CD4-positive, alpha-beta T cell treated with Interferon alpha-2 for 1 hour (primary cell): Measurements from ENCODE around the gene HDAC4.

ENCODE experiments used
- DNase-seq, 2 donors: peaks; one replicate each; pipeline ENCODE4 v3.0.0-alpha.2; 2020 to 2022

Gene HDAC4

DNA sequence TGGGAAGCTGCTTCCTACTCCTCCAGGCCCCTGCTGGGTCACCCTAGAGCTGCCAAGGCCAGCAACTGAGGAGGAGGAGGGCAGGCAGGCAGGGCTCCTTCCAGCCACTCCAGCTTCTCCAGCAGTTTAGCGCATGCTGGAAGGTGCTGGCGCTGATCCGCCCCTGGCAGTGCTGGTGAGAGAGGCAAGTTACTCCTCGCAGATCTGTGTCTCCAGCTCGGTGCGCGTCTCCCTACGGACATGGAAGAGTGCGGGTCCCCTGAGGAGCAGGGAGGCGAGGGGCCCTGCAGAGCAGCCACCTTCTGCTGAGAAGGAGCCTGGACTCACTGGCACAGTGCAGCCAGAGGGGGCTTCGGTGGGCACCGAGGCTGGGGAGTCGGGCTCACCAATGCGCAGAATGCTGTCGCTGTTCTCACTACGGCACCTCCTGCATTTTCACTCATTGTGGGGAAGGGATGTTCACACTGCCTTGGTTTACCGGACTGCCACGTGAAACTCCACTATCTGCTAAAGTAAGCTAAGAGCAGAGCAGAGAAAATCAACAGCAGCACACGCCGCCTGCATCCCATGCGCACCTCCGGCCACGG lies 206.0 kb downstream of the HDAC4 start:
- no peak for DNase-seq

GRCh38 chr2:239193925-239194677 lies 206.7 kb downstream of the HDAC4 start:
- no peak for DNase-seq

DNA sequence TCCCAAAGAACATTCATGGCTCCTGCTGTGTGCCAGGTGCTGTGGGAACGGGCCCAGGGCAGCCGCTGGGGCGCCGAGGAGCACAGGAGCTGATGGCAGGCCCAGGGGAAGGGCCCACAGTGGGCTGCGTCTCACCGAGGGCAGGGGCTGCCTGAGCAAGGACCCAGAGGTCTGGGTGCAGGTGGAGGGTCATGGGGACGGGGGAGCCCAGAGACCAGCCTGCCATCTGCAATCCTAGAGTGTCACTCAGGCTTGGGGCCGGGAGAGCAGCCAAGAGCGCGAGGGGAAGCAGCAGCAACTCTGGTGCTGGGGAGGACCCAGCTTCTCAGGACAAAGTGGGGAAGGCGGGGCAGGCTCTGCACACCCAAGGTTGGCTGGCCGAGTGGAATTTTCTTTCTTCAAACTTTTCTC lies 207.4 kb downstream of the HDAC4 start:
- no peak for DNase-seq

DNA sequence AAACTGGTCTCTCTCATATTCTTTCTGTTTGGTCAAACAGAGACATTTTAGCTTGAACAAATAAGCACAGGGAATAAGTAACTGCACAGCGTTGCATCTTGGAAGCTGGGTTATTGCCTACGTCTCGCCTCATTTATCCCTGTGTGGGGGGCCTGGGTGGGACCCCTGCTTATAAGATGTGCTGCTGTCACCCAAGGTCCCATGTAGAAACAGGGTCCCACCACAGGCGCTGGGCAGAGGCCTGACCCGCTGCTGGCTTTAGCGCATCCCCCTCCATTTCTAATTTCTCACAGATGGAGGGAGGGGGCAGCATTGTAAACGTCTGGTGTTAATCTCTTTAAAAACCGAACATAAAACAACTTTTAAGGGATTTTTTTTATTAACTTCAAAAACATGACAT lies 207.8 kb downstream of the HDAC4 start:
- no peak for DNase-seq

GRCh38 chr2:239192456-239192855 lies 208.4 kb downstream of the HDAC4 start:
- DNase-seq = no peak

DNA sequence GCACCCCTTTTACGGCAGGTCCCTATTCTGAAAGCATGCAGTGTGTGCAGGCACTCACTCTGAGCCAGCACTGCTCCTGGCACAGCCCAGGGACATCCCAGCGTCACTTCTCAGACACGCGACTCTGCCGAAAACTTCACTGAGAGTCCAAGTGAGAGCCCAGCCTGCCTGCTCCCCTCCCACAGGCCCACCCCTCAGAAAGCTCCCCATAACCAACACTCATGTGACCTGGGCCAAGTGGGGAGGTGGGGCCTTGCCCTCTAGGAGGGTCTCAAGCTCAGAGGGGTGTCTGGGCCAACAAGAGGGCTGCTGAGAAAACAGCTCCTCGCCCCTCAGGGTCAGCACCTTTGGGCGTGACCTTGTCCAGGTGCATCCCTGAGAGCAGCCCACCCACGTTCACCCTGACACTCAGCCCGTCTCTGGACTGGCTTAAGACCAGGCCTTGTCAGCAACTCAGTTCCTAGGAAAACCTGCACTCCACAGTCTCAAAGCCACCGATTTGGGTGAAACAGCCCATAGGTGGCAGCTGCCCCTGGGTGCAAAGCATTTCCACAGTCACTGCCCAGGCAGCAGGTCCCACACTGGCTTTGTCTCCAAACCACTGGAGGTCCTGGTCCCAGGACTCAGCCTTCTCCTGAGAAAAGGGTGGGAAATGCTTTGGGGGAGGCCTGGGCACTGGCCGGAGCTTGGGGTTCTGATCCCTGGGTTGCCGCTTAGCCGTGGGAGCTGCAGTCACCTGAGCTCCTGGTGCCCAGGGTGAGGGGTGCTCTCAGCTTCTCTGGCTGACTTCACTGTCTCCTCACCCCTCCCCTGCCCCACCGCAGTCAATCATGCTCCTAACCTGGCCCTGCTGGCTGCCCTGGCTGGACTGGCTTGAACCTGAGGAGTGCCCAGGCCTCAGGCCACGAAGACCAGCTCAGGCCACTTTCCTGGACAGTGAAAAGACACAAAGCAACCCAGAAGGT lies 209.6 kb downstream of the HDAC4 start:
- no peak for DNase-seq

DNA sequence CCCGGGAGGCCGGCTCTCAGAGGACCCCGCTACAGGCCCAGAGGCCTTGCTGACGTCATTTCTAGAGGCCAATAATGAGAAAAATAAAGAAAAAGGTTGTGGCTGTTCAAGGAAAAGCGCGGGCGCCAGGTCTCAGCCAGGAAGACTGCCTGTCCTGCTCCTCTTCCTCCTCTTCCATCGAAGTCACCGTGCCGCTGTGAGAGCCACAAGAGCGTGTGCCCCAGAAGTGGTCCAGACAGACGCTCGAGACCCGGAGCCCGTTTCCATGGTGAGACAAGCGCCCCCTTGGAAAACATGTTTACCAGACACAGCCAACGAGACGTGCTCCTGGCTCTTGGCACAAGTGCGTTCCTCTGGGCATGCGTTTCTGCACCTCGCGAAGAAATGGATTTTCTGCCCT lies 210.5 kb downstream of the HDAC4 start:
- DNase-seq = no peak

- no peak for DNase-seq
These were observed 211.1 kb downstream of the HDAC4 start for GRCh38 chr2:239189711-239190131.

- DNase-seq = no peak
These were observed 212.3 kb downstream of the HDAC4 start for GRCh38 chr2:239188536-239188935.

DNA sequence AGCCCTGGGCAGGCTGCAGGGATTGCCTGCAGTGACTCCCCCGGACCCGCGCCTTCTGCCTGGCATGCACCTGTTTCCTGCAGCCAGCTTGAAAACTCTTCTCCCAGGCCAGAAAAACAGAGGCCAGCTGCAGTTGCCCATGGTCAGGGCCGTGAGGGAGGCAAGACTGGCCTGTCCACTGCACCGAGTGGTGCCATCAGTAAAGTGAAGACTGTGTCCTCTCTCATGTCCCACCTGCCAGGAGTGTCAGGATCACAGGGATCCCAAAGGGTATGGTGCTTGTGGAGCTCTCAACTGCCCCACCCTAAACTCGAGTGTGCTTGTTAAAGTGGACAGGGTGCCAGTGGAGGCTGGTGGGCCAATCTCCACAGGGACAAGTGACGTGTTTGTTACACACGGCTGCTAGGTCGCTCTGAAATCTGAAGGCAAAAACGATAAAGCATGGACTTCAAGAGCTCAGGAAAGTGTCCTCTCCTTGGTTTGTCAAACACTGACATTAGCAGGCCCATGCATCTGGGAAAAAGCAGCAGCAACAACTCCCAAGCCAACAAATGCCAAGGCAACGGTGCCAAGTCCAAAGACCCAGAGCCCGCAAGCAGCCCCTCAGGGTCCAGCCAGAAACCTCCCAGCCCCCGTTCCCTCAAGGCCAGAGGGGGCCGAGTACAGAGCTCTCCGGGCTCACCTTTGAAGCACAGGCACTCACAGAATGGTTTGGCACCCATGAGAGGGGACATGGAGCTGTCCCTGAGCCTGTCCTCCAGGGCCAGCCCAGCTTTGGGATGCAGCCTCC lies 213.2 kb downstream of the HDAC4 start:
- no peak for DNase-seq

- DNase-seq = no peak
These were observed 214.1 kb downstream of the HDAC4 start for GRCh38 chr2:239186516-239187357.

DNA sequence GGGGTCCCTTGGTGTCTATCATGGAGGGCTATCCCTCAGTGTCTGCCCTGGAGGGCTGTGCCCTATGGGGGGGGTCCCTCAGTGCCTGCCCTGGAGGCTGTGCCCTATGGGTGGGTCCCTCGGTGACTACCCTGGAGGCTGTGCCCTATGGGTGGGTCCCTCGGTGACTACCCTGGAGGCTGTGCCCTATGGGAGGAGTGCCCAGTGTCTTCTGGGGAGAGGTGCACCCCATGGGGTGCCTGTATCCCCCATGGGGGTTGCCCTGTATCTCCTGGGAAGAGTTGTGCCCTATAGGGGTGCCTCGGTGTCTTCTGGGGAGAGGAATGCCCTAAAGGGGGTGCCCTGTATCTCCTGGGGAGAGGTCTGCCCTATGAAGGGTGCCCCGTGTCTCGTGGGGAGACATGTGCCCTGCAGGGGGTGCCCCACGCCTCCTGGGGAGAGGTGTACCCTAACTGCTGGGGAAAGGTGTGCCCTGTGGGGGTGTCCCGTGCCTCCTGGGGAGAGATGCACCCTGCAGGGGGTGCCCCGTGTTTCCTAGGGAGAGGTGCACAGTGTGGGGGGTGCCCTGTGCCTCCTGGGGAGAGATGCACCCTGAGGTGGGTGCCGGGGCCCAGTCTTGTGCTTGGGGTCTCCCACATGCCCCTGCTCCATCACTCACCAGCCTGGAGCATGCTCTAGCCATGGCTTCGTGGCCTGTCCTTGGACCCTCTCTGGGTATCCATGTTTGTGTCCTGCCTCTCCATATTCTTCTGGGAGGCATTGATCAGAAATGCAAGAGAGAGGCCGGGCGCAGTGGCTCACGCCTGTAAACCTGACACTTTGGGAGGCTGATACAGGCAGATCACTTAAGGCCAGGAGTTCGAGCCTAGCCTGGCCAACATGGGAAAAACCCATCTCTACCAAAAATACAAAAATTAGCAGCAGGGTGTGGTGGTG lies 215.6 kb downstream of the HDAC4 start:
- no peak for DNase-seq

DNA sequence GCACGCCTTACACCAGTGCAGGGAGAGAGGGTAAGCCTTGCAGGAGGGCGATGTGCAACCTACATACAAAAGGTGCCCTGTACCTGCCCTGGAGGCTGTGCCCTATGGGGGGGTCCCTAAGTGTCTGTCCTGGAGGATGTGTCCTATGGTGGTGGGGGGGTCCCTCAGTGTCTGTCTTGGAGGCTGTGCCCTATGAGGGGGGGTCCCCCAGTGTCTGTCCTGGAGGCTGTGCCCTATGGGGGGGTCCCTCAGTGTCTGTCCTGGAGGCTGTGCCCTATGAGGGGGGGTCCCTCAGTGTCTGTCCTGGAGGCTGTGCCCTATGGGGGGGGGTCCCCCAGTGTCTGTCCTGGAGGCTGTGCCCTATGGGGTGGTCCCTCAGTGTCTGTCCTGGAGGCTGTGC lies 216.6 kb downstream of the HDAC4 start:
- DNase-seq = no peak

DNA sequence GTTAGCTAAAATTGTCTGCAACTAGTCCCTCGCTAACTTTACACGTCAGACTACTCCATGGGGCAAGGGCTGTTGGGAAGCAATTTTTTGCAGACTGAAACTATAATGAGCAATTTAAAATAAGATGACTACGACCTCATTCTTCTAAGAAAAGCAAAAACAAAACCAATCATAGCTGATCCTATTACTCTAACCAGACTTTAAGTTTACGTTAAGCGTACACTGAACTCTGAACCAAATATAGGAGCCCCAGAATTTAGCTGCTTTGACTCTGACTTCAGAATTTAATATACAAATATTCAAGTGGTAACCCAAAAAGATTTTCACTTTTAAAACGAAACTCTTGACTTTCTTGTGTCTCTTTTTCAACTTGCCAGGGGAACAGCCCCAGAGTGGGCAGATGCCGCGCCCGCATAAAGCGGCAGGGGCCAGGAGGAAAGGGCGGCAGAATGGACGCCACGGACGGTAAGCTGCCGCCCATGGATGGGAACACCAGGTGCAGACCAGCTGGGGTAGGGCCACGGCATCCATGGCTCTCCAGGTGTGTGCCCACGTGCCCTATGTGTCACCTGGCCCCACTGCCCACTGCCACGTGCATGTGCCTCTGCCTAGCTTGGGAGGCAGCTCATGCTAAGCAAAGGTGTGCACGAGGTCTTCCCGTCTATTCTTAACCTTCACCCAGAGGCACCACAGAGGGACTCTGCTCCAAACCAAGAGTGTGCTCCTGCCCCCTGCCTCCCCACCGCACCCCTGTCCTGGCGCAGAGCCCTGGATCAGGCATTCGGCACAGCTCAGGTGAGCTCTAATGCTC lies 217.6 kb downstream of the HDAC4 start:
- no peak for DNase-seq

DNA sequence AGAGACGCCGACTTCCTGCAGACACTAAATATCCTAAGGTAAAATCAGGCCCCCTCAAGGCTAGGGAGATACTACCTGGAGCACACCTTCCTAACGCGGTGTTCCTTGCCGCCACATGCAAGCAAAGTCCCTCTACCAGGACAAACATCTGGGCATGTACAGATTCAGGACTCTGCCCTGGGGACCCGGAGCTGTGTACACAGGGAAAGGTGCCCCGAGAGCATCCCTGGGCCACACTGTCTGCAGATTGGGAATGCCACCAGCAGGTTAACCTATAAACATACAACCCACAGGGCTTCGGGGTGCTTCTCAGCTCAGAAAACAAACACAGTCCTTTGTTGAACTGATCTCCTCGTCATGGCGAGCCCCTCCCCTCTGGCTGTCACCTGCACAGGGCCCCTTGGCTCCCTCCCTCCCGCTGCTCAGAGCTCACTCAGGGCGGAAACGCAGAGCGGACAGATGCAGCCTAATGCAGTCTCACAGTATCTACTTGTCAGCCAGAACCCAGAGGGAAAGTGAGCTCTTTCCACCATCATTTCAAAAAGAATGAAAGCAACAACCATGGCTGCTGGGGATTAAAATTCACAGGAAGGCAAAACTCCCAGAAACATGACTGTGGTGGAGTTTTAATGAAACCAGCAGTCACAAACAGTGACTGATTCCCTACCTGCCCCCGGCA lies 218.8 kb downstream of the HDAC4 start:
- DNase-seq = no peak

DNA sequence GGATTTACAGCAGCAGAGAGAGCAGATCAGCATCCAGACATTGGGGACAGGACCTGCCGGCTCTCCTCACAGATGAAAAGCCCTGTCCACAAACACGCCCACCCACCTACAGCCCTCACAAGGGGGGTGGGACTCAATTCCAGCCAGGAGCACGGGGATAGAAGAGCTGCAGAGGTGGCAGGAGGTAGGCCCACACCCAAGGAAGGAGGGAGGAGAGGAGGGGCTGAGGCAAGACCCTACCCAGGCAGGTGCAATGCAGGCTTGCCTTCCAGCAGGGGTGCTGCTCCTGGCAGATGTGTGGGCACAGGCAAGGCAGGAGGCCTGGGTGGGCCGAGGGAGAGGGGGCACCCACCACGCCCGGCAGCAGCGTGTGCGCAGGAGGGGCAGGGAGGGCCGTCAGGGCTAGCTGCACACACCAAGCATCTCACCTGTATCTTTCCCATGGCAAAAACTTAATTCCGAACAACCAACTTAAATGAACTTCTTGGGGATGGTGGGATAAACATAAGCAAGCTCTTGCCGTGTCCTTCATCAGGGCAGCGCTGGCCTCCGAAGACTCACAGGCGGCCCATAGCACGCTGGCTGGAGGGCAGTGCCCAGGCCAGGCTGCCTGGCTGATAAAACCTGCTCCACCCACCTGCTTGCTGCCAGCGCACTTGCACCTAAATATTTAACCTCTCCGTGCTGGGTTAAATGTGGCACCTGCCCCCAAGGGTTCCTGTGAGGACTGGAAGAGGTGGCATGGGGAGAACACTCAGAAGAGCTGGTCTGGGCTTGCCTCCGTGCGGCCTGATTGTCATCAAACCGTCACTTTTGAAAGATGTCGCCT lies 219.5 kb downstream of the HDAC4 start:
- no peak for DNase-seq

DNA sequence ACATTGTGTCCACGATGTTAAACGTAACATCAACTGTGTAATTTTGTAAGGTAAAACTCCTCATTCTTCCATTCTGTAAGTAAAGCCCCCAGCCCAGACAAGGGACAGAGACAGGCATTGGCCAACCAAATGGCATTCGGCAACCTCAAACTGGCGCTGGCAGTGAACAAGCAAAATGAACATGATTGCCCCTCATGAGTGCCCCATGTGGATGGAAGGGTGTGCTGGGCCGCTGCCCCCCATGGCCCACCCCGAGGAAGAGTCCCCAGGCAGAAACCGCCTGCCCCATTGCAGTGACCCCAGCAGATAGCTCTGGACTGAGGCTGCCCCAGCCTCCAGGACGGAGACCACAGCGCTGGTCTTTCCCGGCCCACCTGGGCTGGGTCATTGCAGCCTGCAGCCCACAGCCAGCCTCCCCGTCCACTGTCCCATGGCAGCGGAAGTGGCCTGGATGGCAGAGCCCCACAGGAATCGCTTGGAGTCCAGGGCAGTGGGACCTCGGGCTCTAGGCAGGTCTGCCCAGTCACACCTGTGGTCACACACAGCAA lies 220.2 kb downstream of the HDAC4 start:
- DNase-seq = no peak

DNA sequence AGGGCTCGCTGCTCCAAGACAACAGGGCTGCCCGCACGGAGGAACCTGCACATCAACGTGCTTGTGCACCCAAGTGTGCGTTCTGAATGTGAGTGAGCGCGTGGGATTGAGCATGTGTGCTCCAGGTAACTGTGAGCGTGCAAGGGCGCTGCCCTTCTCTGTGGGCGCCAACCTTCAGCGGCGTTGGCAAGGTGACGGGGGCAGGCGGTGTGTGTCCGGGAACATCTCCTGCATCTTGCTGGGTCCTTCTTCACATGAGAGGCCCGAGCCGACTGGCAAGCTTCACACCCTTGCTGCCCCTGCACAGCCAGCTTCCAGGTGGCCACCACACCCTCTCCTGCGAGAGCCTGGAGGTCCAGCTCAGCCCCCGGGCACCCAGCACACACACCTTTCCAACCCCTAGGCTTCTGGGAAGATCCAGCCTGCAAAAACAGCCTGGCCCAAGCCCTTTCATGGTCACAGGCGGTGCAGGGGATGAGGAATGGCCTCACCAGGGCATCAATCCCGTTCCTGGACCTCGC lies 220.9 kb downstream of the HDAC4 start:
- no peak for DNase-seq
